HCT116 (cell line): ENCODE results near the gene ZFHX2. TPM values are rescaled to one million over a fixed set of nuclear protein-coding genes. Genes with fewer than 3 reads are reported as not detected.

Experiments
- ATAC-seq: fragments of 200-7000 bp; cut with Tn5 transposase; 2 replicates; pipeline ENCODE4 v1.9.1; 2020; ENCODE audit warnings: mild to moderate bottlenecking, moderate library complexity
- BruUV-seq: library from RNA; stranded (reverse); fragments of 400-500 nt; replicated peaks from 2 replicates; lab custom pipeline; 2021; lab: Mats Ljungman, UMichigan
- CTCF ChIA-PET: fragments of 300-600 bp; sonication (Branson Sonifier 250); formaldehyde crosslinking; loops from one replicate; lab custom pipeline; 2021; ENCODE audit warnings: antibody characterized with exemption; lab: Charles Lee
- POLR2A ChIA-PET: fragments of 300-600, 350-600 bp; sonication (Branson Sonifier 250); formaldehyde crosslinking; loops from one replicate; lab custom pipeline; 2021; ENCODE audit warnings: antibody characterized with exemption; lab: Charles Lee
- RAD21 ChIA-PET, 2 experiments: fragments of 300-600 bp; sonication (Branson Sonifier 250); formaldehyde crosslinking; loops; one replicate each; lab custom pipeline; 2023; ENCODE audit warnings: low total read pairs in 2 of 2; ENCODE audit not compliant: uncharacterized antibody in 2 of 2, unreplicated experiment in 2 of 2, low non-redundant PET in 1 of 2; lab: Charles Lee
- DNase-seq: peaks from one replicate; pipeline ENCODE4 v3.0.0-alpha.2; 2010; ENCODE audit warnings: low read depth, low spot score
- H2AFZ ChIP-seq: fragments of 200-600 bp; shearing (Covaris generic), sonication (generic); 2 replicates; pipeline ENCODE4 v1.6.1; 2017; ENCODE audit warnings: low read depth, mixed run types, mixed read lengths, antibody characterized with exemption, low read length; ENCODE audit not compliant: poor library complexity, severe bottlenecking
- H3K27ac ChIP-seq: 2 replicates; pipeline ENCODE4 v1.5.1; 2012; ENCODE audit warnings: low read depth, low read length
- H3K27me3 ChIP-seq: fragments of 200-600 bp; sonication (generic); 2 replicates; pipeline ENCODE4 v1.6.1; 2016; ENCODE audit warnings: mixed run types, low read length, mixed read lengths; ENCODE audit not compliant: insufficient read depth
- H3K36me3 ChIP-seq, 2 experiments: fragments of 200-500 bp in 1 of 2; fragments of 200-600 bp in 1 of 2; sonication (Bioruptor generic) in 1 of 2; sonication (generic) in 1 of 2; 2 replicates each; pipeline versions ENCODE4 v1.5.1 to v1.6.1; 2014 to 2016; ENCODE audit warnings: low read length in 2 of 2, inconsistent platforms in 1 of 2, mixed read lengths in 1 of 2, mixed run types in 1 of 2; ENCODE audit not compliant: insufficient read depth in 2 of 2, control insufficient read depth in 1 of 2
- H3K4me1 ChIP-seq, 2 experiments: fragments of 200-600 bp in 1 of 2; sonication (generic) in 1 of 2; 2 replicates each; pipeline versions ENCODE4 v1.5.1 to v1.6.1; 2012 to 2017; ENCODE audit warnings: low read length in 2 of 2, inconsistent platforms in 1 of 2, mild to moderate bottlenecking in 1 of 2, mixed read lengths in 1 of 2, mixed run types in 1 of 2, moderate library complexity in 1 of 2; ENCODE audit not compliant: insufficient read depth in 2 of 2, control insufficient read depth in 1 of 2
- H3K4me2 ChIP-seq: fragments of 200-600 bp; sonication (generic); 2 replicates; pipeline ENCODE4 v1.6.1; 2017; ENCODE audit warnings: mixed run types, low read length, mixed read lengths
- H3K4me3 ChIP-seq, 2 experiments: fragments of 200-600 bp in 1 of 2; sonication (generic) in 1 of 2; replicated peaks in 1 of 2; 2 replicates each; pipeline ENCODE4 v1.5.1; 2011 to 2016; ENCODE audit warnings: low read length in 2 of 2, control low read depth in 1 of 2, low read depth in 1 of 2, mild to moderate bottlenecking in 1 of 2, mixed read lengths in 1 of 2, mixed run types in 1 of 2
- H3K79me2 ChIP-seq: fragments of 200-600 bp; sonication (generic); 2 replicates; pipeline ENCODE4 v1.6.1; 2017; ENCODE audit warnings: mild to moderate bottlenecking, mixed run types, low read length, moderate library complexity, mixed read lengths; ENCODE audit not compliant: insufficient read depth
- H3K9ac ChIP-seq: fragments of 200-600 bp; sonication (generic); 2 replicates; pipeline ENCODE4 v1.6.1; 2016; ENCODE audit warnings: low read length, mixed read lengths
- H3K9me2 ChIP-seq: fragments of 200-600 bp; sonication (generic), shearing (Covaris generic); 2 replicates; pipeline ENCODE4 v1.6.1; 2017; ENCODE audit warnings: mixed run types, mild to moderate bottlenecking, moderate library complexity; ENCODE audit not compliant: insufficient read depth
- H3K9me3 ChIP-seq, 2 experiments: fragments of 200-500 bp in 1 of 2; fragments of 200-600 bp in 1 of 2; sonication (Bioruptor generic) in 1 of 2; sonication (generic) in 1 of 2; 2 replicates each; pipeline ENCODE4 v1.6.1; 2014 to 2017; ENCODE audit warnings: low read length in 2 of 2, mixed read lengths in 2 of 2, inconsistent platforms in 1 of 2, low read depth in 1 of 2, mild to moderate bottlenecking in 1 of 2, mixed run types in 1 of 2, moderate library complexity in 1 of 2; ENCODE audit not compliant: control insufficient read depth in 1 of 2, insufficient read depth in 1 of 2
- H4K20me1 ChIP-seq: fragments of 200-600 bp; sonication (generic), shearing (Covaris generic); 2 replicates; pipeline ENCODE4 v1.6.1; 2017; ENCODE audit warnings: mixed run types, mild to moderate bottlenecking, moderate library complexity; ENCODE audit not compliant: insufficient read depth
- EZH2 ChIP-seq: fragments of 200-600 bp; sonication (generic); IDR thresholded peaks from 2 replicates; pipeline ENCODE4 v1.6.1; 2017; ENCODE audit warnings: antibody characterized with exemption, mixed run types
- POLR2AphosphoS5 ChIP-seq: IDR thresholded peaks from 2 replicates; pipeline ENCODE4 v1.6.1; 2011; ENCODE audit warnings: mild to moderate bottlenecking, low read depth, low read length, moderate library complexity
- REST ChIP-seq: IDR thresholded peaks from 2 replicates; pipeline ENCODE4 v1.6.1; 2012; ENCODE audit warnings: low read depth
- YY1 ChIP-seq: IDR thresholded peaks from 2 replicates; pipeline ENCODE4 v1.6.1; 2011; ENCODE audit warnings: low read length, low read depth, moderate library complexity, mild to moderate bottlenecking; ENCODE audit not compliant: insufficient replicate concordance; ENCODE audit errors: extremely low read depth
- ZFX ChIP-seq: fragments of 450-650 bp; IDR thresholded peaks from 2 replicates; pipeline ENCODE4 v1.6.1; 2017
- intact Hi-C: fragments of 100-400 bp; cut with micrococcal nuclease; formaldehyde crosslinking; loops from 2 replicates; pipeline ENCODE4 v1.10.0; 2022
- total RNA-seq: library from RNA; stranded (reverse); gene quantifications from one replicate; pipeline ENCODE4 v1.2.1, GENCODE V29; 2021; ENCODE audit not compliant: unreplicated experiment

Gene ZFHX2
- total RNA-seq, 1 experiment from 2014 or later = 3.6 TPM

- Histone ChIP-seq H2AFZ (no peak overlapping the region), H3K36me3 (peaks cover 22% of the 10 kb centered on the region in 2 experiments), H3K4me3 (no peak overlapping the region), H3K4me1 (peaks cover 2 to 10% of the 10 kb centered on the region in 2 experiments; a peak in 2 of 4 replicates), H3K9ac (no peak overlapping the region), H3K9me2 (no peaks in the 10 kb centered on the region), H3K27me3 (no peaks in the 10 kb centered on the region), H3K4me2 (no peak overlapping the region), H4K20me1 (no peaks in the 10 kb centered on the region), H3K27ac (no peak overlapping the region), H3K79me2 (peaks cover 8% of the 10 kb centered on the region; the same call in 1 of the 2 replicates), H3K9me3 (no peaks in the 10 kb centered on the region)
- intact Hi-C loops = no loop called here
- no peak for ATAC-seq
- no TSS peak for BruUV-seq
- ChIA-PET CTCF (interaction anchor here (1.2 to 6.0 kb wide), 4 partner anchors 76 to 441 kb away, joined by 3 to 69 read pairs (median 5); no protein-coding TSS in a partner anchor), RAD21 (no interaction called here), POLR2A (no interaction called here)
- TF ChIP-seq REST (no peak), YY1 (no peak), POLR2AphosphoS5 (no peak), EZH2 (no peak), ZFX (no peak)
- no peak for DNase-seq
Observed at GRCh38 chr14:23561259-23561658, 9.7 kb upstream of the ZFHX2 start.
